Activated CD4-positive, CD25-positive, alpha-beta regulatory T cell treated with anti-CD3 and anti-CD28 coated beads, Interleukin-2, amount 50 U/mL, for 16 hours (primary cell): ENCODE results near the gene SNPH.
"Not testable (repeated sequence)": the region's sequence is repeated elsewhere in the genome, so short reads cannot be mapped to it uniquely, and the experiment has no call there.

ENCODE experiments used
- DNase-seq: peaks from one replicate; pipeline ENCODE4 v3.0.0-alpha.2; 2020; ENCODE audit warnings: low read depth, low spot score

Gene SNPH

GRCh38 chr20:1338801-1339200, 72.7 kb downstream of the SNPH start:
- no peak for DNase-seq

GRCh38 chr20:1341561-1342265, 75.6 kb downstream of the SNPH start:
- no peak for DNase-seq

GRCh38 chr20:1343446-1344124, 77.5 kb downstream of the SNPH start:
- DNase-seq = not testable (repeated sequence)

- DNase-seq = no peak
Measured at GRCh38 chr20:1345030-1345755, 79.1 kb downstream of the SNPH start.

- DNase-seq = no peak
Measured at GRCh38 chr20:1345756-1346093, 79.6 kb downstream of the SNPH start.

GRCh38 chr20:1346315-1346969, 80.3 kb downstream of the SNPH start:
- no peak for DNase-seq

GRCh38 chr20:1353956-1354355, 87.9 kb downstream of the SNPH start:
- no peak for DNase-seq

- DNase-seq = peak; percentile 16
Measured at GRCh38 chr20:1357921-1358671, 92.0 kb downstream of the SNPH start.
